HepG2 (cell line): ENCODE results near the gene RSPH9. TPM values are rescaled to one million over a fixed set of nuclear protein-coding genes. Genes with fewer than 3 reads are reported as not detected.

ENCODE experiments used
- ARID3A ChIP-seq: IDR thresholded peaks from 2 replicates; pipeline ENCODE4 v1.6.1; 2012; ENCODE audit warnings: low read depth, low read length, improper control_type of control experiment
- ARID4A ChIP-seq: sonication (generic); formaldehyde crosslinking; IDR thresholded peaks from 2 replicates; pipeline ENCODE4 v1.5.0; 2020; ENCODE audit warnings: mild to moderate bottlenecking, missing genetic modification reagents, borderline replicate concordance
- FOXP4 ChIP-seq: sonication (generic); formaldehyde crosslinking; IDR thresholded peaks from 2 replicates; pipeline ENCODE4 v1.4.0; 2020; ENCODE audit warnings: missing genetic modification reagents
- GPBP1L1 ChIP-seq: sonication (generic); formaldehyde crosslinking; IDR thresholded peaks from 2 replicates; pipeline ENCODE4 v1.5.0; 2020; ENCODE audit warnings: mild to moderate bottlenecking, missing genetic modification reagents
- HCFC1 ChIP-seq: fragments of 150-350 bp; IDR thresholded peaks from 2 replicates; pipeline ENCODE4 v1.6.1; 2014; ENCODE audit warnings: low read depth, low read length
- HOXA9 ChIP-seq: sonication (generic); formaldehyde crosslinking; IDR thresholded peaks from 2 replicates; pipeline ENCODE4 v1.8.1; 2022; ENCODE audit warnings: missing genetic modification reagents, mild to moderate bottlenecking, moderate library complexity, borderline replicate concordance
- IRX3 ChIP-seq: sonication (generic); formaldehyde crosslinking; IDR thresholded peaks from 2 replicates; pipeline ENCODE4 v1.8.1; 2023; ENCODE audit warnings: mild to moderate bottlenecking, low read depth, missing genetic modification reagents, borderline replicate concordance
- KDM6A ChIP-seq: IDR thresholded peaks from 2 replicates; pipeline ENCODE4 v1.6.1; 2016; ENCODE audit warnings: low read depth
- MXD1 ChIP-seq: sonication (generic); formaldehyde crosslinking; IDR thresholded peaks from 2 replicates; pipeline ENCODE4 v1.4.0; 2020; ENCODE audit warnings: mild to moderate bottlenecking, missing genetic modification reagents
- NFATC3 ChIP-seq: sonication (generic); formaldehyde crosslinking; IDR thresholded peaks from 2 replicates; pipeline ENCODE4 v1.5.1; 2020; ENCODE audit warnings: mild to moderate bottlenecking, missing genetic modification reagents
- SAFB2 ChIP-seq: sonication (generic); formaldehyde crosslinking; IDR thresholded peaks from 2 replicates; pipeline ENCODE4 v1.5.1; 2020; ENCODE audit warnings: missing genetic modification reagents, low read depth, mild to moderate bottlenecking, borderline replicate concordance
- ZBTB21 ChIP-seq: sonication (generic); formaldehyde crosslinking; IDR thresholded peaks from 2 replicates; pipeline ENCODE4 v1.4.0; 2020; ENCODE audit warnings: missing genetic modification reagents
- ZNF251 ChIP-seq: sonication (generic); formaldehyde crosslinking; IDR thresholded peaks from 2 replicates; pipeline ENCODE4 v1.9.0; 2021; ENCODE audit warnings: mild to moderate bottlenecking, missing genetic modification reagents
- ZNF337 ChIP-seq: sonication (generic); formaldehyde crosslinking; IDR thresholded peaks from 2 replicates; pipeline ENCODE4 v1.5.1; 2020; ENCODE audit warnings: missing genetic modification reagents, low read depth, mild to moderate bottlenecking, borderline replicate concordance
- ZNF44 ChIP-seq: sonication (generic); formaldehyde crosslinking; IDR thresholded peaks from 2 replicates; pipeline ENCODE4 v1.5.1; 2020; ENCODE audit warnings: mild to moderate bottlenecking, missing genetic modification reagents
- ZNF616 ChIP-seq: sonication (generic); formaldehyde crosslinking; IDR thresholded peaks from 2 replicates; pipeline ENCODE4 v1.5.0; 2020; ENCODE audit warnings: low read depth, mild to moderate bottlenecking, missing genetic modification reagents
- ZSCAN5A ChIP-seq: sonication (generic); formaldehyde crosslinking; IDR thresholded peaks from 2 replicates; pipeline ENCODE4 v1.8.0; 2022; ENCODE audit warnings: mild to moderate bottlenecking, missing genetic modification reagents, borderline replicate concordance
- polyA plus RNA-seq, 8 experiments: library from polyadenylated mRNA; depleted of rRNA in 3 of 8; stranded (reverse) in 7 of 8; unstranded in 1 of 8; fragments of >200 nt; fragmentation: Illumina TruSeq in 4 of 8; extraction: Trizol in 4 of 8; gene quantifications; 2 replicates each; pipeline versions ENCODE4 v1.2.1 to v1.2.3, GENCODE V29; 2011 to 2016; ENCODE audit warnings: low read depth in 4 of 8, missing spikeins in 1 of 8, mixed read lengths in 1 of 8; ENCODE audit not compliant: insufficient read depth in 1 of 8
- total RNA-seq, 5 experiments: library from RNA; depleted of rRNA; stranded (reverse); fragments of >200 nt; fragmentation: Illumina TruSeq; extraction: Trizol; gene quantifications; 2 replicates each; pipeline ENCODE4 v1.2.3, GENCODE V29; 2016; ENCODE audit warnings: low read depth in 1 of 5

Gene RSPH9
- total and polyA plus RNA-seq, 2 of the 13 experiments (the other 11 are each of a cell fraction or from before 2014, with no cell fraction given), result 0.04 TPM; not detected in 1

DNA sequence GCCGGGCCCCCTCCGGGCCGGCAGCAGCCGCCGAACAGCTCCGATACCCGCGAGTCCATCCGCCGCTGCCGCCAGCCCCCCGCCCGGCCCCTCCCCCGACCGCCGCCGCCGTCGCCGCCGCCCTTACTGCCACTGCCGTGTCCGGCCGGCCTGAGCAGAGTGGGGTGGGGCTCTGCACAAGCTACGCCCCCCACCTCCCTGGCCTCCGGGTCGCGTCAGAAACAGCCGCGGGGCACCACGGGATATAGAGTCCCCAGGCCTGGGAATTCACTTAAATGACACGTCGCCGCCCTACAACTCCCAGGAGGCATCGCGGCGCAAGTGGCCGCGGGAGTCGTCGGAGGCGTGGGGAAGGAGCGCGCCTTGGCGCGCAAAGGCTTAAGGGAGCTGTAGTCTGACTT is 15.7 kb upstream of the RSPH9 start, which contains the start of gene GTPBP2 (continued):
- 0 out of 2 replicates have a peak, but pooled peaks have one; percentile 23 for TF ChIP-seq ARID4A (CRISPR knock-in tag)
- TF ChIP-seq ZNF251 (CRISPR knock-in tag), result no peak
- no peak for TF ChIP-seq ZBTB21
- peak; percentile 98 for TF ChIP-seq HCFC1
- TF ChIP-seq MXD1, result no peak
- TF ChIP-seq ZNF44 (CRISPR knock-in tag), result no peak
- TF ChIP-seq KDM6A, result no peak
- TF ChIP-seq HOXA9, result no peak
- no peak for TF ChIP-seq IRX3 (CRISPR knock-in tag)
- TF ChIP-seq ZNF337 (CRISPR knock-in tag), result no peak
- no peak for TF ChIP-seq ZNF616 (CRISPR knock-in tag)
- no peak for TF ChIP-seq GPBP1L1 (CRISPR knock-in tag)
- no peak for TF ChIP-seq SAFB2 (CRISPR knock-in tag)
- TF ChIP-seq FOXP4 (CRISPR knock-in tag), result no peak
- no peak for TF ChIP-seq NFATC3 (CRISPR knock-in tag)
- 0 out of 2 replicates have a peak, but pooled peaks have one; percentile 28 for TF ChIP-seq ARID3A
- no peak; the same call in 1 of the 2 replicates for TF ChIP-seq ZSCAN5A (CRISPR knock-in tag)
